GM21515 (cell line): ENCODE data around the gene SCN1A.
A peak's percentile ranks its signal among the peaks of the same experiment; 100 is the strongest.
"Not testable (repeated sequence)": the region's sequence is repeated elsewhere in the genome, so short reads cannot be mapped to it uniquely, and the experiment has no call there.

ENCODE experiments used
- ATAC-seq: cut with Tn5 transposase; IDR thresholded peaks from one replicate; pipeline ENCODE4 v1.9.1; 2021; ENCODE audit not compliant: unreplicated experiment

The SCN1A gene

GRCh38 chr2:166127217-166128155, at the start of gene SCN1A:
Gene SCN1A (minus strand): TSS chr2:166128020. CDS start chr2:166073621, 54,399 bp downstream.
- peak; percentile 56 for ATAC-seq

DNA sequence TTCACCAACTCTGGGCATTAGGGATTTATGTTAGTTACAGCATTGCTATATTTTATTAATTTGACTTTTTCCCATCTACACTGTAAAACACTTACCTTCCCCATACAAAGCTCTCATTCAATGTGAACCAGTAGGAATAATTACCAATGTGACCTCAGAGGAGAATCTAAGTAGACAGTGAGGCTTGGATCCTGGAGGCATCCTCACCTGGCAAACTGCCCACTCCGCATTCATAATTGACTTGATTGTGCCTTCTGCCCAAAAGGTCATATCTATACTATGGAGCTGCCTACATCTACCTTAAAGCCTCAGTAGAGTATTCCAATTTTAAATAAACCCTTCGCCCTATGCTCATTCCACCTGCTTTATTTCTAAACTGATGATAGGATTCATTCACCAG, 45.4 kb upstream of the SCN1A start:
- no peak for ATAC-seq

DNA sequence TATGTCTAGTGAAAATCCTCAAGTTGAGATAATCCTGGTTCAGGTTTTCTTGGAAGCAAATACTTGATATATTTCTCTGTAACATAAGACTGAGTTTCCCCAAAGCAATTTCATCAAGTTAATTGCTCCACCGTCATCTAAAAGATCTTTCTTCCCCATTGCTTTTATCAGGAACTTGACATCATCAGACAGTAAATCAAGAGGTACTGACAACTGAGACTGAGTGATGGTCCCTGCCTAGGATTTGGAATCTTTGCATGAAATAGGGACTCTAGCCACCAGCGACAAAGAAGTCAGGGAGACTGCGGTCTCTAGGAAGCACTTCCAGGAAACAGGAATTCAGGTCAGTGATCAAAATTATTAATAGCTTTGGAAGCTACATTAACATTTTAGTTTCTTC, 43.4 kb upstream of the SCN1A start:
- no peak for ATAC-seq

- peak; percentile 60 for ATAC-seq
Observed at GRCh38 chr2:166170356-166170755, 42.5 kb upstream of the SCN1A start.

DNA sequence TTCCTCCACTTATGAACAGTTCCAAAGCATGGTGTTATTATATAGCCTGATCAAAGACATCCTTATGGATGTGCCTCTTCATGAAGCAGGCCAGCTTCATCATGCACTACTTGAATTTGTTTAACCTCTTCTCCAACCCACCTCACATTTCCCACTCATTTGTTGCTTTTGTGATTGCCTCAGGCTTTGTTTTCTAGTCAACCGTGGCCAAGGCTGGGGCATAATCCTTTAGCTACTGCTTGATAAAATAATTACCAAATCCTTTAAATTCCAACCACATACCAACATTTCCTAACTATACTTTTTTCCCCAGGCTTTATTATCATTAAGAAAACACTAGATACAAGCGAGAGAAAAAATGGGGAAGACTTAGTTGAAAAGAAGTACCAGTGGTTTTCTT, 39.6 kb upstream of the SCN1A start:
- ATAC-seq = no peak

GRCh38 chr2:166163775-166164174, 36.0 kb upstream of the SCN1A start:
- no peak for ATAC-seq

- ATAC-seq = no peak
Observed at GRCh38 chr2:166158546-166158945, 30.7 kb upstream of the SCN1A start.

DNA sequence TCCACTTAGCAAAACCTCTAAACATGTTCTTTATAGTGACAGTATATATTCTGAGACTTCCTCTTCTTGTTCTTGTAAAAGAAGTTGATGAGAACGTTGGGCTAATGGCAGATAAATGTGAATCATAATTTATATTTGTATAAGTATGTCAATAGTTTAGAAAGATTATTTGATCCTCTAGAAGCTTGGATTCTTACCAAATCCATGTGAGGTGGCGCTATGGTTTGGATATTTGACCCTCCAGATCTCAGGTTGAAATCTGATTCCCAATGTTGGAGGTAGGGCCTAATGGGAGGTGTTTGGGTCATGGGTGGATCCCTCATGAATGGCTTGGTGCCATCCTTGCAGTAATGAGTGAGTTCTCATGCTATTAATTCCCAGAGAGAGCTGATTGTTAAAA, 29.8 kb upstream of the SCN1A start:
- no peak for ATAC-seq

DNA sequence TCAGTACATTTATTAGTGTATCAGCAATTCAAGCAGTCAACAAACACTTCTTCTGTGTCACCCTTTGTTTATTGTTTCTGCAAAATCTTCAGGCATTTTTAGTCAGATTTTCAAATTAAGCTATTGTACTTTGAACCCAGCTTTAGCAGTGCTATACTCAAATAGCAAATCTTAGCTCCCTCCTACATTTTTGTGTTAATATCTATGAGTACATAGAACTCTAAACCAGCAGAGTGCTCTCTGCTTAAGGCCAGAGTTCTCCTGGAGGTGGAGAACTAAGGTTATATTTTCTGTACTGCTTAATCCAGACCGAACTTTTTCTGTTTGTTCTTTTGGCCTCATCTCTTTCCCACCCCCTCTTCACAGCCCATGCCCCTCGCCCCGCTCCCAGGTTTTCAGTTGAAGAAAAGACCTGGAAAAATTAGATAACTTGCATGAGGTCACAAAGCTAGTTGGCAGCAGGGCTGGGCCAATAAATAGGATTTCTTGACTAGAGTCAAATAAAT, 29.2 kb upstream of the SCN1A start:
- ATAC-seq = no peak

DNA sequence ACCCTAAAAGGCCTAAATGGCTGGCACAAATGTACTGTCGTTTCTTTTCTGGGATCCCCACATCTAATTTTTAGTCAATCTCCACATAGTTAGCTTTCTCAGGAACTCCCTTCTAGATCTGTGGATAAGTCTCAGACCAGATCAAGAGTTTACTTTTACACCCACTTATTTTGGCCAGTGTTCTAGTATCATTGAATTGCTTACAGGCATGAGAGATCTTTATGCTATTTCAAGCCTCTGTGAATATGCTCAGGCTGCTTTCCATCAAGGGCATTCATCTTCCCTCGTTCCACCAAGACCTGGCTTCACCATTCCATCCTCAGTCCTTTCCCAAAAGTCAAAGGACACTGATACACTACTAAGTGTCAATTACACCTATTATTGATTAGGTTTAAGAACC, 27.8 kb upstream of the SCN1A start:
- no peak for ATAC-seq

DNA sequence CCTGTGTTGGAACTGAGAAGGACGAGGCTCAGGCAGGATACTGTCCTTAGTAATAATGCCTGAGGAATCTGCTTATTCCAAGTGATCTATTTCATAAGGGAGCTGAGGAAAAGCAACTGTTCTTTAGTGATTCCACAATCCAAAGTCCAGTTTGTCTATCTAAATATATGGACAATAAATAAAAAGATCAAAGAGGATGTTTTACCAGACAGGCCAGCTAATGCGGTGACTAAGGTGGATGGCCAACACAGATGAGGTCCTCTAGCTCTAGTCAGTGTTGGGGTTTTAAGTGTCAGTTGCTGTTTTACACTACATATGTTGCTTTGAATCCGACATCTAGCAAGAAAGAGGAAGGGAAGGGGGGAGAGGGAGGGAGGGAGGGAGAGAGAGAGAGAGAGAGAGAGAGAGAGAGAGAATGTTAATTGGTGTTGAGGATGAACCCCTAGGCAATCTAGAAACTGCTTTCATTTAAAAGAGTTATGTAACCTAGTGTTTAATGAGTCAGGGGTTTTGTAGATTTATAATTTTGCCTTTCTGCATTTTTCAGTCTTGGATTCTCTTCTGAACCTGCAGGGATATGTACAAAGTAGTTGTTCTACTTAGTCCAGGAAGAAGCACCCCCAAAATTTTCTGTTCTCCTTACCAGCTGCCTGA, 27.0 kb upstream of the SCN1A start:
- ATAC-seq = no peak

DNA sequence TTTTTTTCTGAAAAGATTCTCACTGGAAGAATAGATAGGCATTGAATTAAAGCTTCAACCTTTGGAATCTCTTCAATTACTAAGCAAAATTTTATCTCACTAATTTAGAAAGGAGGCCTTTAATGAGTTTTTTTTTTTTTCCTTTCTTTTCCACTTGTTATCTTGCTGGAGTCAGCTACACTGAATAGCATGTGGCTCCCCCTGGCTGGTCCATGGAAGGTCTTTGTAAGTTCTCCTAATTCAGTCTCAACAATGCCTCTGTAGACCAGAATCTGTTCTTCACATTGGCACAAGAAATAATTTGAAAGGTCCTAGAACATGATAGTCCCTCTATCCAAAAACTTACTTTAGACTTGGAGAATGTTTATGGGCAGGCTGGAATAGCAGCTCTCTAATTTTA, 24.2 kb upstream of the SCN1A start:
- ATAC-seq = no peak

DNA sequence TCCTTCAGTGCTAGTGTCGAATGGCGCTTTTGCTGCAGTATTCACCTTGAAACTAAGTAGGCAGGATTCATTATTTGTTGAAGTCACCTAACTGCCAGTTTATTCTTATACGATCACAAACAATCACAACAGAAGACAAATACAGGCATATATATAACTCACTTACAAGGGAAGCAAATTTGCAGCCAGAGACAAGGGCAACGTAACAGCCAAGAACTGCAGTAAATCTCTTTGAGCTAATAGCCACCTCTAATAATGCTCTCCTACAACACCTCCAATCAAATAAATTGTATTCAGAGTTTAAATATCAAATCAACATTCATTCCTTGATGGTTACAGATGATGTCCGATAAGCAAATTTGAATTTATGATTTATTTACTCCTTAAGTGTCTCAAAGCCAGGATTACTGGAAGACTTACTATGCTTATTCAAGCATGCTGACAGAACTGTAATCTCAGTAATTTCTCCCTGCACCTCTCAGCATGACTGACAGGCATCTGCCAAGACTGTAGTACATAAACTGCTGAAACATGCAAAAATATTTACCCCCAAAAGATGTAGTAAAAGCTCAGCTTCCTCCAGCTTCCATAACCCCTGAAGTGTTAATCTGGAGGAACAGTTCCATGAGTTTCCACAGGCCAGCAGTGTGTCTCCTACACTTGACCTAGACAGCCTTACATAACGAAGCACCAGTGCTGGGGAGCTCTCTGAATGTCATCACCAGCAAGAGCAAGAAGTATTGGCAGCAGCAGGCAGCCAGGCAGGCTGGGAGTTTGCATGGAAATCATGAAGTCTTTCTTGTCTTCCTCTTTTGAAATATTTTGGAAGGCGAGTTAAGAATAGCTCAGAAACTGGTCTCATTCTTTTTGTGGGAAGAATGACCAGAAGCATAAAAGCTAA, 20.9 kb upstream of the SCN1A start:
- no peak for ATAC-seq

DNA sequence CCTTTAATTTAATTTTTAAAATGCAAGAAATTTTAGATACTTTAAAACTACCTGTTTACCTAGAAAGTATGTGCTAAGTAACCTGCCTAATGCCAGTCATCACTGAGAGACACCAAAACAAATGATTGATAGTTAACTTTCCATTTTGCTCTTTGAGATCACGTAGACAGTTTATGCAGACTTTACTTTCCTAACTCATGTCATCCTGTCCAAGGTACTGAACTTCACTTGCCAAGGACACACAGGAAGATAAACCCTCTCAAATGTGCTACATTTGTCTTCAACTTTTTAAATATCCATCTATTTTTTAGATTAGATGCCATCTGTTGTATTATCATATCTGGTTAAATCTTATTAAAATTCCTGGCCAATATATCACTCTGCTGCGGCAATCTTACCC, 20.1 kb upstream of the SCN1A start:
- ATAC-seq = no peak

DNA sequence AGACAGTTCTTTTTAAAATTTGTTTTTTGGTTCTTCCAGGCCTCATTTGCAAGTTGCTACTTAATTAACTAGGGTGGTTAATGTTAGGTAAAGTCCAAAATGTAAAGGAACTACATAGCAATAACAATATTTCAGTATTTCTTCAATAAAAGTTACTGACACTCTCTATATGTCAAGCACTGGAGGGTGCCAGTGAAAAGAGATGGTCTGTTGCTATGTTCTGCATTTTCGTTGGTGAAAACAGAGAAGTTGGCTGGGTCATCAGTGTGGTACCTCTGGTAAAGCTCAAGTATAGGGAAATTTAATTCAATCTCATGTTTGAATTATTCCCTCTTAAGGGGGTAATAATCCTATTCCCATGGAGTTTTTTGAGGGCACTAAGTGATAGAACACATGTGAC, 16.3 kb upstream of the SCN1A start:
- ATAC-seq = no peak

GRCh38 chr2:166140932-166141331, 13.1 kb upstream of the SCN1A start:
- ATAC-seq = no peak

- ATAC-seq = no peak
Observed at GRCh38 chr2:166140475-166140874, 12.7 kb upstream of the SCN1A start.

DNA sequence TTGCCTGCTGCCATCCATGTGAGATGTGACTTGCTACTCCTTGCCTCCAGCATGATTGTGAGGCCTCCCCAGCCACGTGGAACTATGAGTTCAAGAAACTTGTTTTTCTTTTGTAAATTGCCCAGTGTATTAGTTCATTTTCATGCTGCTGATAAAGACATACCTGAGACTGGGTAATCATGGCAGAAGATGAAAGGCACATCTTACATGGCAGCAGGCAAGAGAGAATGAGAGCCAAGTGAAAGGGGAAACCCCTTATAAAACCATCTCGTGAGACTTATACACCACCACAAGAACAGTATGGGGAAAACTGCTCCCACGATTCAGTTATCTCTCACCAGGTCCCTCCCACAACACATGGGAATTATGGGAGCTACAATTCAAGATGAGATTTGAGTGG, 11.7 kb upstream of the SCN1A start:
- ATAC-seq = not testable (repeated sequence)

DNA sequence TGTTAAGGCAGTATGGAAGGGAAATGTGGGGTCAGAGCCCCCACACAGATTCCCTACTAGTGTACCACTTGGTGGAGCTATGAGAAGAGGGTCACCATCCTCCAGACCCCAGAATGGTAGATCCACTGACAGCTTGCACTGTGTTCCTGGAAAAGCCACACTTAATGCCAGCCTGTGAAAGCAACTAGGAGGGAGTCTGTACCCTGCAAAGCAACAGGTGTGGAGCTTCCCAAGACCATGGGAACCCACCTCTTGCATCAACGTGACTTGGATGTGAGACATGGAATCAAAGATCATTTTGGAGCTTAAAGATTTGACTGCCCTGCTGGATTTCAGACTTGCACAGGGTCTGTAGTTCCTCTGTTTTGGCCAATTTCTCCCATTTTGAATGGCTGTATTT, 10.8 kb upstream of the SCN1A start:
- ATAC-seq = no peak

DNA sequence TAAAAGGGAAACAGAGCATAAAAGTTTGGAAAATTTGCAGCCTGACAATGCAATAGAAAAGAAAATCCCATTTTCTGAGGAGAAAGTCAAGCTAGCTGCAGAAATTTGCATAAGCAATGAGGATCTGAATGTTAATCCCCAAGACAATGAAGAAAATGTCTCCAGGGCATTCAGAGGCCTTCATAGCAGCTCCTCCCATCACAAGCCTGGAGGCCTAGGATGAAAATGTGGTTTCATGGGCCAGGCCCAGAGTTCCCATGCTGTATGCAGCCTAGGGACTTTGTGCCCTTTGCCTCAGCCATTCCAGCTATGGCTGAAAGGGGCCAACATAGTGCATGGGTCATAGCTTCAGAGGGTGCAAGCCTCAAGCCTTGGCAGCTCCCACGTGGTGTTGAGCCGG, 10.3 kb upstream of the SCN1A start:
- no peak for ATAC-seq

DNA sequence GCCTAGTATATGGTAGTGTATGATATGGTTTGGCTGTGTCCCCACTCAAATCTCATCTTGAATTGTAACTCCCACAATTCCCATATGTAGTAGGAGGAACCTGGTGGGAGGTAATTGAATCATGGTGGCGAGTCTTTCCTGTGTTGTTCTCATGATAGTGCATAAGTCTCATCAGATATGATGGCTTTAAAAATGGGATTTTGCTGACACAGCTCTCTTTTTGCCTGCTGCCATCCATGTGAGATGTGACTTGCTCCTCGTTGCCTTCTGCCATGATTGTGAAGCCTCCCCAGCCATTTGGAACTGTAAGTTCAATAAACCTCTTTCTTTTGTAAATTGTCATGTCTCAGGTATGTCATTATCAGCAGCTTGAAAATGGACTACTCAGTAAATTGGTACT, 9.5 kb upstream of the SCN1A start:
- ATAC-seq = no peak
